Kidney (tissue), 14 donors: ENCODE data around the gene CRABP2. TPM values are rescaled to one million over a fixed set of nuclear protein-coding genes. Genes with fewer than 3 reads are reported as not detected.

Experiments used
- DNase-seq, 5 donors: peaks; one replicate each; pipeline ENCODE4 v3.0.0-alpha.2; 2013 to 2020
- FAIRE-seq: peaks from 2 replicates; lab custom pipeline; 2012; peaks lifted over from hg19 to GRCh38; lab: Jason Lieb, UNC
- H3K27ac ChIP-seq, 2 donors: one replicate each; pipeline ENCODE4 v1.7.0; 2013; ENCODE audit warnings: low read depth in 2 of 2, low read length in 2 of 2, inconsistent platforms in 1 of 2
- H3K27me3 ChIP-seq: one replicate; pipeline ENCODE4 v1.7.1; 2013; ENCODE audit warnings: low read length, inconsistent platforms; ENCODE audit not compliant: control insufficient read depth, insufficient read depth
- H3K36me3 ChIP-seq, 3 donors: one replicate each; pipeline versions ENCODE4 v1.7.0 to v1.7.1; 2013; ENCODE audit warnings: low read length in 3 of 3, control low read depth in 1 of 3, inconsistent platforms in 1 of 3; ENCODE audit not compliant: insufficient read depth in 3 of 3, control insufficient read depth in 2 of 3
- H3K4me1 ChIP-seq, 3 donors: one replicate each; pipeline versions ENCODE4 v1.7.0 to v1.7.1; 2013; ENCODE audit warnings: low read length in 3 of 3, inconsistent platforms in 1 of 3, low read depth in 1 of 3; ENCODE audit not compliant: control insufficient read depth in 2 of 3, insufficient read depth in 2 of 3
- H3K4me3 ChIP-seq, 3 donors: one replicate each; pipeline versions ENCODE4 v1.7.0 to v1.8.1; 2013; ENCODE audit warnings: low read length in 3 of 3, control low read depth in 1 of 3, inconsistent platforms in 1 of 3
- H3K9ac ChIP-seq, 3 donors: one replicate each; pipeline versions ENCODE4 v1.7.0 to v1.7.1; 2013; ENCODE audit warnings: low read length in 3 of 3, control low read depth in 1 of 3, inconsistent platforms in 1 of 3
- H3K9me3 ChIP-seq, 3 donors: one replicate each; pipeline versions ENCODE4 v1.7.0 to v1.7.1; 2013; ENCODE audit warnings: low read length in 3 of 3, control low read depth in 1 of 3, inconsistent platforms in 1 of 3; ENCODE audit not compliant: control insufficient read depth in 2 of 3, insufficient read depth in 1 of 3
- CTCF ChIP-seq: IDR thresholded peaks from 3 replicates; pipeline ENCODE4 v1.5.1; 2012; ENCODE audit warnings: mild to moderate bottlenecking, moderate library complexity, borderline replicate concordance; ENCODE audit not compliant: insufficient read depth; ENCODE audit errors: extremely low read depth
- intact Hi-C: fragments of 100-400 bp; cut with DNase I; formaldehyde crosslinking; loops from one replicate; pipeline ENCODE4 v1.11.1; 2022
- polyA plus RNA-seq: library from polyadenylated mRNA; stranded (reverse); fragments of 350-450 nt; fragmentation: Illumina TruSeq; extraction: RNeasy Lipid Tissue Mini Kit (QIAGEN cat#74804); gene quantifications from one replicate; pipeline ENCODE4 v1.2.3, GENCODE V29; 2014; ENCODE audit warnings: low read depth, low replicate concordance; ENCODE audit not compliant: insufficient read depth
- total RNA-seq: library from RNA; stranded (reverse); fragmentation: NEBNext Ultra II Directional; extraction: Animal tissue kit (Norgen Biotek cat#: 25700); gene quantifications from one replicate; pipeline ENCODE4 v1.2.1, GENCODE V29; 2021
- donor health status: control.
- donor health status: control.
- donor health status: control.
- donor health status: control.
- donor health status: control.
- donor health status: DM: yes; HTN: yes; CAD: no.
- donor health status: Normal renal cell carcinoma (clear cell type).

Gene CRABP2
- total and polyA plus RNA-seq, 2 donors from 2014 or later = 15.2 to 21.6 TPM

- Histone ChIP-seq H3K4me1 (peaks cover 1 to 11% (median 6%) of the 10 kb centered on the region in 3 donors), H3K27me3 (no peaks in the 10 kb centered on the region), H3K36me3 (peaks cover 0 to 30% (median 20%) of the 10 kb centered on the region in 3 donors), H3K4me3 (no peak overlapping the region), H3K9ac (no peak overlapping the region), H3K9me3 (no peaks in the 10 kb centered on the region), H3K27ac (no peak overlapping the region)
- no peak for TF ChIP-seq CTCF
- intact Hi-C loops = no loop called here
- FAIRE-seq (no peak), DNase-seq (no peak)
Measured at GRCh38 chr1:156721131-156721530, 15.7 kb upstream of the CRABP2 start.

DNA sequence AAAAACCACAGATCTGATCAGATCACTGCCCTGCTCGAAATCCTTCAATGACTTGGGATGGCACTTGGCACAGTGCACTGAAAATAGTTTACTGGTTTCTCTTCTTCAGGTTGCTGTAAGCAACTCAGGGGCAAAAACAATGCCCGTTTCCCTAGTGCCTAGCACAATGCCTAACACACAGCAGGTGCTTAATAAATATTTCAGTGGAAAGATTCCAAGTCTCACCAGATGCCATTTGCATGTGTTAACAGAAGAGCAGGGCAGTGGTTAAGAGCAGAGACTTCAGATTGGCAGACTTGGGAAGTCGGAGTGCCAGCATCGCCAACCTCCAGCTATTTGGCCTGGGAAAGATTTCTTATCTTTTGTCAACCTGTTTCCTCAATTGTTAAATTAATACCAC, 12.0 kb upstream of the CRABP2 start:
- H3K36me3 ChIP-seq = peaks cover 0 to 14% (median 9%) of the 10 kb centered on the region in 3 donors
- DNase-seq = no peak
- intact Hi-C loops = no loop called here
- H3K9me3 ChIP-seq = no peaks in the 10 kb centered on the region
- no peaks in the 10 kb centered on the region for H3K4me1 ChIP-seq
- H3K27me3 ChIP-seq = no peaks in the 10 kb centered on the region
- no peak overlapping the region for H3K27ac ChIP-seq
- no peak overlapping the region for H3K9ac ChIP-seq
- no peak for TF ChIP-seq CTCF
- no peak for FAIRE-seq
- H3K4me3 ChIP-seq = no peak overlapping the region

DNA sequence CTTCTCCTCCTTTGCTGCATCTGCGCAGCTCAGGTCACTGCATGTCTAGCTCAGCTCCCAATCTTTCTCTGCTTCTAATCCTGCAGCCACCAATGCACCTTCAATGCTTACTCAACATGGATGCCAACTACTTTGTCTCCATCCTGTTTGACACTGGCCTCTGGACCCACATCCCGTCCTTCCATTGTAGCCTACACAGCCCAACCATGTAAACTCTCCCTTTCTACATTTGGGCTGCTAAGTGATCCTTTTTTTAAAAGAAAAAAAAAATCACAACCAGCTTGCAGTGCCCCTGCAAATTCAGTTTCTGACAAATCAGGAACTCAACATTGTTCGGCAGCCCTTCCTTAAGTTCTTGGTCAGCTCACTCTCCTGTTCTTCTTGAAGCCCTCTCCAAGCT, 9.4 kb upstream of the CRABP2 start:
- Histone ChIP-seq H3K27ac (no peak overlapping the region), H3K27me3 (no peaks in the 10 kb centered on the region), H3K4me1 (no peaks in the 10 kb centered on the region), H3K9me3 (no peaks in the 10 kb centered on the region), H3K9ac (no peak overlapping the region), H3K36me3 (peaks cover 0 to 3% (median under 1%) of the 10 kb centered on the region in 3 donors), H3K4me3 (no peak overlapping the region)
- no peak for TF ChIP-seq CTCF
- FAIRE-seq (no peak), DNase-seq (no peak)
- intact Hi-C loops = no loop called here

- intact Hi-C loops = no loop called here
- no peak for TF ChIP-seq CTCF
- no peaks in the 10 kb centered on the region for H3K27me3 ChIP-seq
- no peaks in the 10 kb centered on the region for H3K9me3 ChIP-seq
- DNase-seq (no peak), FAIRE-seq (no peak)
- H3K36me3 ChIP-seq = no peaks in the 10 kb centered on the region
- no peak overlapping the region for H3K27ac ChIP-seq
- H3K9ac ChIP-seq = no peak overlapping the region
- H3K4me3 ChIP-seq = no peak overlapping the region
- H3K4me1 ChIP-seq = no peaks in the 10 kb centered on the region
Measured at GRCh38 chr1:156712626-156713025, 7.2 kb upstream of the CRABP2 start.
